Measurements from ENCODE around the gene TUBGCP2.

TUBGCP2 gene, protein sequence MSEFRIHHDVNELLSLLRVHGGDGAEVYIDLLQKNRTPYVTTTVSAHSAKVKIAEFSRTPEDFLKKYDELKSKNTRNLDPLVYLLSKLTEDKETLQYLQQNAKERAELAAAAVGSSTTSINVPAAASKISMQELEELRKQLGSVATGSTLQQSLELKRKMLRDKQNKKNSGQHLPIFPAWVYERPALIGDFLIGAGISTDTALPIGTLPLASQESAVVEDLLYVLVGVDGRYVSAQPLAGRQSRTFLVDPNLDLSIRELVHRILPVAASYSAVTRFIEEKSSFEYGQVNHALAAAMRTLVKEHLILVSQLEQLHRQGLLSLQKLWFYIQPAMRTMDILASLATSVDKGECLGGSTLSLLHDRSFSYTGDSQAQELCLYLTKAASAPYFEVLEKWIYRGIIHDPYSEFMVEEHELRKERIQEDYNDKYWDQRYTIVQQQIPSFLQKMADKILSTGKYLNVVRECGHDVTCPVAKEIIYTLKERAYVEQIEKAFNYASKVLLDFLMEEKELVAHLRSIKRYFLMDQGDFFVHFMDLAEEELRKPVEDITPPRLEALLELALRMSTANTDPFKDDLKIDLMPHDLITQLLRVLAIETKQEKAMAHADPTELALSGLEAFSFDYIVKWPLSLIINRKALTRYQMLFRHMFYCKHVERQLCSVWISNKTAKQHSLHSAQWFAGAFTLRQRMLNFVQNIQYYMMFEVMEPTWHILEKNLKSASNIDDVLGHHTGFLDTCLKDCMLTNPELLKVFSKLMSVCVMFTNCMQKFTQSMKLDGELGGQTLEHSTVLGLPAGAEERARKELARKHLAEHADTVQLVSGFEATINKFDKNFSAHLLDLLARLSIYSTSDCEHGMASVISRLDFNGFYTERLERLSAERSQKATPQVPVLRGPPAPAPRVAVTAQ

DNA sequence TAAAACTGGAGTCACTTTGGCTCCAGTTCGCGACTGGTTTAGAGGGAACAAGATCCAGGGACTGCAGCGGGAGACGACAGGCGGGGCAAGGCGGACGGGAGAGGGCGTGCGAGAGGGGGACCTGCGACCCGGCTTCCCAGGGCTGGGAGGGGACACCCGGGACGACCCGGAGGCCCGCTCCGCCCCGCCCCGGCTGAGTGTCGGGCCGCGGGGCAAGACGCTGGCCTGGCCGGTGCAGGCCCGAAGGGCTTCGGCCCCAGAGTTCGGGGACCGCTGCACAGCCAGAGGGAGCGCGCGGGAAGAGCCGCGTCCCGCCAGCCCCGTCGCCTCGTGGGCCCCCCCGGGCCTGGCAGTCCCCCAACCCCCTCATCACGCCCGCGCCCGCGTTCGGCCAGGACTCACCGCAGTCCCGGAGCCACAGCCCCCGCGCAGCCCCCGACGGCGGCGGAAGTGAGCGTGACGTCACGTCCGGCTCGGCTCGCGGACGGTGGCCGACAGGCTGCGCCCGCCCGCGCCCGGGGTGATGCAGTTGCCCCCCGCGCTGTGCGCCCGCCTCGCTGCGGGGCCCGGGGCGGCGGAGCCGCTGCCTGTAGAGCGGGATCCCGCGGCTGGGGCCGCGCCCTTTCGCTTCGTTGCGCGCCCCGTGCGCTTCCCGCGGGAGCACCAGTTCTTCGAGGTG lies at the start of gene TUBGCP2, which contains the start of gene ZNF511:
Gene TUBGCP2 (minus strand): TSS at position 452 of the 679 bp plus-strand sequence. CDS start 5,931 bp downstream, outside the sequence.
Gene ZNF511 (plus strand): TSS at position 494 of the 679 bp plus-strand sequence. CDS start 30 bp downstream, at position 524.
- DNase-seq (ENCODE audit: low read depth), result no peak

DNA sequence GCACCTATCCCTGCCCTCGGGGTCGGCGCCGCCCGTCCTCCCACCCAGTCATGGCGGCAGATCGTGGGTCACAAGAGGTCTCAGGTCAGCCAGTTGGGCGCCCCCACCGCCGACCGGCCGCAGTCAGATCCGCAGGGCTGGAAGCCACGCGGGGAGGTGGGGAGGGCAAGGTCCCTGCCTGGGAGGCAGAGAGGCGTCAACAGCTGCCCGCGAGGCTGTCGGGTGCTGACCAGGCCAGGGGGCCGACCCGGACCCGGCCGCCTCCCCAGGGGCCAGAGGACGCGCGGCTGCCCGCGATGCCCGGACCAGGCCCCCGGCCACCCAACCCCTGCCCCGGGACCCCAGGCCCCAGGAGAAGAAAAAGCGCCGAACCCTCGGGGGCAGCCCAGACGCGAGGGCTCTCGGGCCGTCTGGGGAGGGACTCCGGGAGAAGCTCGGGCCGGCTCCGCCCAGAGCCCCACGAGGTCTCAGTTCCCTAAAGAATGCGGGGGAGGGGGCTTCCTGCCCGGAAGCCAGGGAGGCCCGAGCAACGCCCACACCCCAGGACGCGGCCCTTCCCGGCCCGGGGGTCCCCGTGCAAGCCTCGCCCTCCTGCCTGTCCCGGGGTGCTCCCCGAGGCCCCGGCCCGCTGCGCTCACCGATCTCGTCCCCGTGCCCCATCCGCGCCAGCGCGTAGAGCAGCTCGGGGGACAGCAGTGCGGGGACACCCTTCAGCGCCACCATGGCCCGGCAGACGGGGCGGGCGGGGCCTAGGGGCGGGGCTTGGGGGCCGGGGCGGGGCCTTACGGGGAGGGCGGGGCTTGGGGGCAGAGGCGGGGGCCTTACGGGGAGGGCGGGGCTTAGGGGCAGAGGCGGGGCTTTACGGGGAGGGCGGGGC lies 48.9 kb upstream of the TUBGCP2 start, which contains the start of gene FUOM:
Gene FUOM (minus strand): TSS at position 735 of the 877 bp plus-strand sequence. CDS start 12 bp downstream, at position 723.
- no peak for DNase-seq (ENCODE audit: low read depth)

DNA sequence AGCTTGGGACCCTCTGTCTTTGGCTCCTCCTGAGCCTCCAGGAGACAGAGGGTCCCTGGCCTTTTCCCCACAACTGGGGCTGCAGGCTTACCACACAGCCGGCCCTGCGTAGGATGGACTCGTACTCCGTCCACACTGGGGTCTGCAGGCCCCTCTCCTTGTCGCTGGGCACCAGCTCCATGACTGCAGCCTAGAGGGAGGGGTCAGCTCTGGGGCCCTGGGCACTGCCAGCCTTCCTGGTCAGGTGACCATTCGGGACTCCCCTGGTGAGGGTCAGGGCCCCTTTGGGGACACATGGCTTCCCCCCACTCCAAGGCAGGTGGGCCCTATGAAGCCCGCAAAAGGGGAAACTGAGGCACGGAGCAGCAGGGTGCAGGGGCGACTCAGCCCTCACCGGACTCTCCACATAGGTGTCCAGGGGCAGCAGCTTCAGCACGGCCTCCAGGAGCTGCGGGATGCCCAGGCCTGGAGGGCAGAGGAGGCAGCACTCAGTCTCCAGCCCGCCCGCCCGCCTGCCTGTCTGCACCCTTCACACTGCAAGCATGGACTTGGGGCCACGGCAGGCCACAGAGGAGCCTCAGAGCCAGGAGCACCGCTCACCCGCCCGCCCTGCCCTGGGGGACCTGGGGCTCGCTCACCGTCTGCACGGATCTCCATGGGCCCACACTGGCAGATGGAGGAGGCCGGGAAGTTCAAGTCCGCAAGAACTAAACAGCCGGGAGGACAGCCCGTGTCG lies 48.0 kb upstream of the TUBGCP2 start:
- no peak for DNase-seq (ENCODE audit: low read depth)

DNA sequence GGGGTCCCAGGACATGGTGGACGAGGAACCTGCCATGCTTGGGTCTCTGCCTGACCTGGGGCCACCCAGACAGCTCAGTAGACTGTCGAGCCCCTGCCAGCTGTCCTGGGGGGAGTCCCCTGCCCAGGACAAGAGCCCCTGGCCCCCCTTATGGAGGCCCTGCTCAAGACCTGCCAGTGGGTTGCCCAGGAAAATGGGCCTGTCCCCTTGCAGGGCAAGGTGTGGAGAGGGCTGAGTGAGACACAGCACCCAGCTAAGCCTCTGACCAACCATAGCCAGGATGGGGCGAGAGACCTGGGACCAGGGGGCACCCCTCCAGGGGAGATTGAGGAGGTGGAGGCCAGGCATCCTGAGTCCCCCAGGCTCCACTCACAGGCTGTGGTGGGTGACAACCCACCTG lies 47.3 kb upstream of the TUBGCP2 start:
- no peak for DNase-seq (ENCODE audit: low read depth)

DNA sequence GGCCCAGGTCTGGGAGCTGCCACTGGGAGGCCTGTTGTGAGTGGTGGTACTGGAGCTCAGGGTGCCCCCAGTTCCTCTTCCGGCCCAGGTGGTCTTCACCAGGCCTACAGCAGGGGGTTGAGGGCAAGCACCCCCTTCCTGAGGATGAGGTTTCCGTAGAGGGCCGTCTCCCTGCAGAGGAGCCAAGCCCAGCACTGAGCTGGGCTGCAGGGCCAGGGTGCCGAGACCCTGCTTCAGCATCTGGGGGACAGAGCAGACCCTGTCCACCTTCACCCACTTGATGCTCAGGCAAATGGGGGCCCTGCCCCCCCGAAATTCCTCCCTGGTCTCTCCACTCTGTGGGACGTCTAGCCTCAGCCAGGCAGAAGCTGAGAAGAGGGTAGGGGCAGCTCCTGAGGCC lies 46.6 kb upstream of the TUBGCP2 start:
- DNase-seq (ENCODE audit: low read depth), result no peak

DNA sequence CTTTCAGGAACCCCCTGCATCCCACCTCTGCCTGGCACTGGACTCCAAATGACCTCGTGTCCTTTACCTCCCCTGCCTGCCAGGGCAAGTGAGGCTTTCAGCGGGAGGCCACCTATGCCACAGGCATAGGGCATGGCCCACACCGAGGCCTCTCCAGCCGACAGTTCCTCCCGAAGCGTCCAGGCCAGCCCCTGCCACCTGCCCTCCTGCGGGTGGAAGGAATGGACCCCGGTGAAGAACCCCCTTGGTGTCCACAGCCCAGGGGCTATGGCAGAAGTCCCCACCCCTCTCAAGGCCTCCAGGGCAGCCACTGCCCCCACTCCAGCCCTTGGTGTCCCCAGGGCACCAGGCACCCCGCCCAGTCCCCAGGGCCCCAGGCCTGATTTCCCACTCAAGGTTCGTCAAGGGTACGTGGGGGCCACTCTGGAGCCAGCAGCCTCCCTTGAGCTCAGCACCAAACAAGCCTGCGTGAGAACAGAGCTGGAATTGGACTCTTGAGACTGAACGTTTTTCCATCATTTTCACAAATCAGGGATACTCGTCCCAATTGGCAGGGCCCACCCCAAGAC lies 46.1 kb upstream of the TUBGCP2 start:
- DNase-seq (ENCODE audit: low read depth), result no peak

DNA sequence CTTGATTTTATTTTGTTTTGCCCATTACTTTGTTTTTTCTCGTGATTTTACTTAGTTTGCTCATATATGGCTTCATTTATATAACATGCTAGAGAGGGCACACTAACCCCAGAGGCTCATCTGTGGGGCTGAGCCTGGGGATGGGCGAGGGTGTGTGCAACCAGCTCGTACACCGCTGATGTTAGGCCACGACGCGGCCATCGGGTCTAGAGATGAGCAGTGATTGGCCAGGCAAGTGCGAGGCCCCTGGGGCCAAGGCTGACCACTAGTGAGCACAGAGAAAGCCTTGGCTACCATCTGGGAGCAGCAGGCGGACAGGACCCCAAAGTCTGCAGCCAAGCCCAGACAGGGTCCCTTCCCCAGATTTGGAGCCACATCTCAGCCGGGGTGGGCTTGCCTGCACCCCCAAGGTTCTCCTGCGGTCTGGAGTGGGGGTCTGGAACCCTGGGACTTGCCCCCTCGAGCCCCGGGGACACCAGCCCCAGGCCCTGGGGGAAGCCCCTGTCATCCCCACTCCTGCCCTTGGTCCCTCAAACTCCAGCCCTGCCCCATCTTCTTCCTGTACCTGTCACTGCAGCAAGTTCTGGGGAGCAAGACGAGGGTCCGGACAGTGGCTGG lies 45.4 kb upstream of the TUBGCP2 start:
- DNase-seq (ENCODE audit: low read depth), result no peak

DNA sequence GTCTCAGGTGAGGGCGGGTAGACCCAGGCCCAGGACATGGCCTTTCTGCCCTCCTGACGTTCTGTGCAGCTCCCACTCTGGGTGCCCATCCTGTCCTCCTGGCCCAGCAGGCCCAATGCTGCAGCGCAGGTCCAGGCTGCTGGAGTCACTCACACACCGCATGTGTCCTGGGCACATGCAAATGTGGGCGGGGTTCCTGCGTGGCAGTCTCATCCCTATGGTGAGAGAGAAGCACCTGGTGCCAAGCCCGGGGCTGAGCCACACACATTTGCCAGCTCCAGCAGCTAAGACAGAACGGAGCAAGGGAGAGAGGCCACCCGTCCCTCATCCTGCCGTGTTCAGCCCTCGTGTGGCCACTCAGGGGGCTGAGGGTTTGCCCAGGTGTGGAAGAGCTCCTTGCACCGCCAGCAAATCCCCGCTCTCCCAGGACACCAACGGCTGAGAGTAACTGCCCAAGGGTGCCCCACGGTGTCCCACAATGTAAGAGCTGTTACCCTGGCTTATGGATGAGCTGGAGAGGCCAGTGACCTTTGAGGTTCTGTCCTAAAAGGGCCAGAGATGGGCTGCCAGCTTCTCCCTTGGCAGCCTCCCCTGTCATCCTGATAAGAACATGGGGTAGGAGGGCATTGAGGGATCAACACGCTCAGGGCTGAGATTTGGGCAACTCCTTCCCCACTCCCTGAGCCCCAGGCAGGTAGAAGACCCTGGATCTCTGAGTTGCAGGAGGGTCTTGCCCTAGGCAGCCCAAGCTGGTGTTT lies 44.7 kb upstream of the TUBGCP2 start:
- DNase-seq (ENCODE audit: low read depth), result no peak

DNA sequence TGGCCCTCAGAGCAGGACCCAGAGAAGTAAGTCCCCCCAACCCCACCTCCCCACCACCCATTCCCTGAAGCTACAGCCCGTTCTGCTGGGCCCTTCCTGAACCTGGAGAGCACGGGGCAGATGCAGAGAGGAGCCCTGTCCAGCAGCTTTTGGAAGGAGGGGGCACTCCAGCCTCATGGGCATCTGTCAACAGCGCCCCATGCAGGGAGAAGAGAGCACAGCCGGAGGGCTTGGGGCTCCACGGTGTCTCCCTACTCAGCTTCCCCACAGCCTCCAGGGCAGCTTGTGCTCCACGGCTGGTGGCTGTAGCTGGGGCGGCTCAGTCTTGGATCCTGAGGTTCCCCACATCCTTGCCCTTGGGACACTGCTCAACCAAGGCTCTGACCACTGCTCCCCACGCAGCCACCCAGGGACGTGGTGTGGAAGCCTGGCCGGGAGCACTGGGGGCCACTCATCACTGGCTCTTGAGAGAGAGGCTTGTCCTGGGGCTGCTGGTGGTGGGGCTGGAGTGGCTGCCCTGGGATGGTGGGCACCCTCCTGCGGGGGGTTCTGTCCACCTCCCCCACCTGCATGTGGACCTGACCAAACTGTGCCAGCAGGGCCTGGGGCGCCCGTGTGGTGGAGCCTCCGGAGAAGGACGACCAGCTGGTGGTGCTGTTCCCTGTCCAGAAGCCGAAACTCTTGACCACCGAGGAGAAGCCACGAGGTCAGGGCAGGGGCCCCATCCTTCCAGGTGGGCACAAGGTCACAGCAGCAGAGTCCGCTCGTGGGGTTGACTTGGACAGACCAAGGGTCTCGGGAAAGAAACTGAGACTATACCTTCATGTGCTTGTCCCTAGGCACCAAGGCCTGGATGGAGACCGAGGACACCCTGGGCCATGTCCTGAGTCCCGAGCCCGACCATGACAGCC lies 43.0 kb upstream of the TUBGCP2 start:
- DNase-seq (ENCODE audit: low read depth), result no peak

DNA sequence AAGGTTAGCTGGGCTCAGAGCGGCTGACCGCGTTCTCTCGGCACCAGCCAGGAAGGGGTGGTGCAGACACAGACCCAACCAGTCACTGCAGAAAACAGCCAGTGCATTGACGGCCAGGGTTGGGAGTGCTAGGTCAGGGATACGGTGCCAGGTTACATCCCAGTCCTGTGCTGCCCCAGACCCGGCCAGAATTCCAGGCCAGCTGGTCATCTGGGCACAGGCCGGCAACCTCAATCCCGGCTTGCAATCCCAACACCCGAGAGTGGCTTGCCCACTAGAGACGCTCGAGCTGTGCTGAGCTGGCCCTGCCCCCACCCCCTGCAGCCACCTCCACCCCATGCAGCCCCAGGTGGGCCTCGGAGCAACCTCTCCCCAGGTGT lies 42.3 kb upstream of the TUBGCP2 start:
- DNase-seq (ENCODE audit: low read depth), result no peak

DNA sequence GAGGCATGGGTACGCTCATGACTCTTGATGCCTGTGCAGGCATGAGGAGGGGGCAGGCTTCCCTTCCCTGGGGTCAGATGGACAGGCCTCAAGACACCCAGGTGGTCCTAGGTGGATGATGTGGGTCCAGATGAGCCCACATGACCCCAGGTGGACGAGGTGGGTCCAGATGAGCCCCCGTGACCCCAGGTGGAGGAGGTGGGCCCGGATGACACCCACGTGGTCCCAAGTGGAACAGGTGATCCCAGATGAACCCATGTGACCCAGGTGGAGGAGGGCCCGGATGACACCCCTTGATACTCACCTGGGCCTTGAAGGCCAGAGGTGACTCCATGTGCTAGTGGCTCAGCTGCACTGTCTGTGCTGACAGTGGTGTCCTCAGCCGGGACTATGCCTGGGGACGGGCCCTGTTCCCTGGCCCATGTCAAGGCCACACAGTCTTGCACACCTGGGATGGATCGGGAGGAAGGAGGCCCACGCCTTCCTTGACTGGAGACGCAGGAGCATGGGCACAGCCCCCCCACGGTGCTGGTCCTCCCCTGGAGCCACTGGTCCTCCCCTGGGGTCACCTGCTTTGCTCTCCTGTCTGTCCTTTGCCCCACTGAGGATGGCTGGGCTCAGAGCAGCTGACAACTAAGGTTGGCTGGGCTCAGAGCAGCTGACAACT lies 41.7 kb upstream of the TUBGCP2 start:
- no peak for DNase-seq (ENCODE audit: low read depth)

DNA sequence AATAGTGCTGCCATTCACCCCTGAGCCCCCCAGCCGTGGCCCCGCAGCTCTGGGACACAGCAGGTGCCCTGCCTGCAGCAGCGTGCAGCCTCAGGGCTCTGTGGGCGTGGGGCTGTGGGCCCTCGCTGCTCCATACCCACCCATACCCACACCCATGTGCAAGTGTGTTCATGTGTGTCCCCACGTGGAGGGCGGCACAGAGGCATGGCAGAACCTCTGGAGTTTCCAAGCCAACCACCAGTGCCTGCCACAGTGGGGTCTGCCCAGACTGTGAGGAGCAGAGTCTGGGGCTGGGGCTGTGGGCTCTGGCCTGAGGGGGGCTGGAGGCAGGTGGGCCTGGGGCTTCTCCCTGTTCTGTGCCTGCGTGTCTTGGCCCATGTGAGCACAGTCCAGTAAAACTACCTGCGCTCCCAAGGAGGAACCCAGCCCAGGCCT lies 40.9 kb upstream of the TUBGCP2 start:
- DNase-seq (ENCODE audit: low read depth), result no peak

DNA sequence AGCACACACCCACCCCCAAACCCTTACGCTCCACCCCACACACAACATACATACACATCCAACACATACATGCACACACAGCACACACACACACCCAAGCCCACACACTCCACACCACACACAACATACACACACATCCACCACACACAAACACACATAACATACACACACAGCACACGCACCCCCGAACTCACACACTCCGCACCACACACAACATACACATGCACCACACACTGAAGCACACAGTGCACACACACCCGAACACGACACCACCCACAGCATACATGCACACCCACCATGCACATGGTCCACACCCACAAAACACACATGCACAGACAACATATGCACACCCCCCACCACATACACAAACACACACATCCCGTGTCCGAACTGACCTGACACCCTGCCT lies 40.5 kb upstream of the TUBGCP2 start:
- no peak for DNase-seq (ENCODE audit: low read depth)

DNA sequence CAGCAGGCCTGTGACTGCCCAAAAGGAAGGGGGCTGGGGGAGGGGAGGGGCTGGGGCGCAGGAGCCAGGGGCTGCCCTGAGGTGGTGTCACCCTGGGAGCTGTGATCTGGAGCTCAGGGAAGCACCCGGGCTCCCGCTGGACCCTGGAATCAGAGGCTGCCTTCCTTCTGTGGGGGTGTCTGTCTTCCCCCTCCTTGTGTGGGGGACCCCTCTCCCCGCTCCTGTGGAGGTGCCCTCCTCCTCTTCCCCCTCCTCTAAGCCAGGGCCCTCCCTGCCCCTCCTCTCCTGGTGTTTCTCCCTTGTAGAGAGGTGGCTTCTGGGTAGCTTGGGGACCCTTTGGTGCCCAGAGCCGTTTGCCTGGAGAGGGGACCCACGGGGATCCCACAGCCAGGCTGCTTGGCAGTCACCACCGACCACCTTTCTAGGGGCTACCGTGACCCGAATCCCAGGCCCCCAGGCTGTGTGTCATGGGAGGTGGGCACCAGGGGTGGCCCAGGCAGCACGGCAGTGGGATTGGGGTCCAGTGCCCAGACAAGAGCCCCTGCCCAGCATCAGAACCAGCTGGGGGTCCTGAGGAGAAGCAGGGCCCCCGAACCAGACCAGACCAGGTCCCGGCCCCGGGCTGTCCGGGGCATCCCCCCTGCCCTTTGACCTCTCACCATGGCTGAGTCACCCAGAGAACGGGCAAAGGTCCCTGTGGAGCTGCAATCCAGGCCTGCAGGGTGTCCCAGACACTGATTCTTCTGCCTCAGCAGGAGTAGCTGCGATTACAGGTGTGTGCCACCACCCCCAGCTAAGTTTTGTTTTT lies 39.2 kb upstream of the TUBGCP2 start:
- DNase-seq (ENCODE audit: low read depth), result no peak

DNA sequence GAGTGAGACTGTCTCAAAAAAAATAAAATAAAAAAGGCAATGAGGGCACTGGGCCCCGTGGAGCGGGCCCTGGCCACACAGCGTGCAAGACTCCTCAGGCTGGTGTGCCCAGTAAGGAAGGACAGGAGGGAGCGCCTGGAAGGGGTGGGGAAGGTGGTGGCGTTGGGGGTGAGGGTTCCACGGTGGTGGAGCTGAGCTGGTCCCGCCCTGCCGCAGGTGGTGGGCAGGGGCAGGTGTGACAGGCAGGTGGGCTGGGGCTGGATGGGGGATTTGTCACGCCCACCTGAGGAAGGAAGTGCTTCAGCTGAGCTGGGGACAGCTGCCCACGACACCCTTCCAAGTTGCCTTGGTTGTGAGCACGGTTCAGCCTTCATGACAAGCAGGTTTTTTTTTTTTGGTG lies 37.7 kb upstream of the TUBGCP2 start:
- no peak for DNase-seq (ENCODE audit: low read depth)

DNA sequence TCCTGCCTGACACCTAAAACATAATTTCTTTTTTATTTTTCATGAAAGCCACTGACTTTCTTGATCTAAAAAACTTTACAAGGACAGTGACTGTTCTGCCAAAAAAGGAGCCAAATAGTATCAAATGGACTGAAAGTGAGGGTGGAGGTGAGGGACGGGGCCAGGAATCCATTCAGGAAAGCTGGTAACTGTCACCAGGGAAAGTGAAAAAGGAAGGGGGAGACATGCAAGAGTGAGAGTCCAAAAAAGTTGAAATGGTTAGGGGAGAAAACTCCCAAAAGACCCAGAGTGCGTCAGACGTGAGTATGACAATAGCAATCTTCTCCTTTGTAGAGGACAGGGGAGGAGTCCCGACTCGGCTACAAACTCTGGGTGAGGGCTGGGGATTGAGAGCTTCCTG lies 35.6 kb upstream of the TUBGCP2 start:
- no peak for DNase-seq (ENCODE audit: low read depth)

Measured in GM04503 (cell line).